HepG2 (cell line): ENCODE measurements around the gene PLXNB2. TPM values are rescaled to one million over a fixed set of nuclear protein-coding genes. Genes with fewer than 3 reads are reported as not detected.

Experiments
- CEBPB ChIP-seq: IDR thresholded peaks from 2 replicates; pipeline ENCODE4 v1.6.1; 2011; ENCODE audit warnings: low read depth, low read length, improper control_type of control experiment, borderline replicate concordance
- EHMT2 ChIP-seq: fragments of 200-600 bp; sonication (generic); IDR thresholded peaks from 2 replicates; pipeline ENCODE4 v1.7.0; 2017; ENCODE audit warnings: antibody characterized with exemption, low read depth, low read length, borderline replicate concordance
- ERF ChIP-seq: IDR thresholded peaks from 2 replicates; pipeline ENCODE4 v1.6.1; 2018; ENCODE audit warnings: missing biosample characterization, missing genetic modification reagents
- FOXM1 ChIP-seq: sonication (generic); formaldehyde crosslinking; IDR thresholded peaks from 2 replicates; pipeline ENCODE4 v1.5.0; 2020; ENCODE audit warnings: missing genetic modification reagents
- FOXO4 ChIP-seq: sonication (generic); formaldehyde crosslinking; conservative IDR thresholded peaks from 2 replicates; pipeline ENCODE4 v1.8.1; 2023; ENCODE audit warnings: missing genetic modification reagents
- HNRNPLL ChIP-seq: fragments of 200-400 bp; formaldehyde crosslinking; IDR thresholded peaks from 2 replicates; pipeline ENCODE4 v1.6.1; 2017; ENCODE audit warnings: mild to moderate bottlenecking, low read depth, low read length; ENCODE audit not compliant: poor library complexity, severe bottlenecking
- JUN ChIP-seq: sonication (generic); formaldehyde crosslinking; IDR thresholded peaks from 2 replicates; pipeline ENCODE4 v1.4.0; 2020; ENCODE audit warnings: mild to moderate bottlenecking, missing genetic modification reagents
- KDM4B ChIP-seq: sonication (generic); formaldehyde crosslinking; IDR thresholded peaks from 2 replicates; pipeline ENCODE4 v1.4.0; 2020; ENCODE audit warnings: missing genetic modification reagents
- MAZ ChIP-seq, 2 experiments: sonication (generic) in 1 of 2; formaldehyde crosslinking in 1 of 2; IDR thresholded peaks; 2 replicates each; pipeline versions ENCODE4 v1.5.0 to v1.6.1; 2012 to 2020; ENCODE audit warnings: low read depth in 2 of 2, mild to moderate bottlenecking in 2 of 2, borderline replicate concordance in 1 of 2, improper control_type of control experiment in 1 of 2, low read length in 1 of 2, missing genetic modification reagents in 1 of 2, moderate library complexity in 1 of 2
- NONO ChIP-seq, 2 experiments: fragments of 450-650 bp in 1 of 2; sonication (generic) in 1 of 2; formaldehyde crosslinking in 1 of 2; IDR thresholded peaks in 1 of 2; conservative IDR thresholded peaks in 1 of 2; 2 replicates each; pipeline versions ENCODE4 v1.6.1 to v1.8.0; 2017 to 2022; ENCODE audit warnings: mild to moderate bottlenecking in 1 of 2, missing genetic modification reagents in 1 of 2, moderate library complexity in 1 of 2
- SALL1 ChIP-seq: sonication (generic); formaldehyde crosslinking; IDR thresholded peaks from 2 replicates; pipeline ENCODE4 v1.8.0; 2022; ENCODE audit warnings: mild to moderate bottlenecking, missing genetic modification reagents
- SRSF4 ChIP-seq: fragments of 200-400 bp; formaldehyde crosslinking; IDR thresholded peaks from one replicate; pipeline ENCODE4 v1.6.1; 2018; ENCODE audit warnings: mild to moderate bottlenecking, low read depth, low read length, moderate library complexity; ENCODE audit not compliant: poor library complexity, severe bottlenecking
- TARDBP ChIP-seq: sonication (generic); formaldehyde crosslinking; IDR thresholded peaks from 2 replicates; pipeline ENCODE4 v1.8.0; 2022; ENCODE audit warnings: mild to moderate bottlenecking, missing genetic modification reagents
- TOPORS ChIP-seq: sonication (generic); formaldehyde crosslinking; IDR thresholded peaks from 2 replicates; pipeline ENCODE4 v1.8.0; 2023; ENCODE audit warnings: mild to moderate bottlenecking, missing genetic modification reagents
- ZNF253 ChIP-seq: sonication (generic); formaldehyde crosslinking; IDR thresholded peaks from 2 replicates; pipeline ENCODE4 v1.8.0; 2022; ENCODE audit warnings: mild to moderate bottlenecking, missing genetic modification reagents, borderline replicate concordance
- ZNF281 ChIP-seq: sonication (generic); formaldehyde crosslinking; IDR thresholded peaks from 2 replicates; pipeline ENCODE4 v1.4.0; 2020; ENCODE audit warnings: missing genetic modification reagents, borderline replicate concordance
- ZNF710 ChIP-seq: sonication (generic); formaldehyde crosslinking; IDR thresholded peaks from 2 replicates; pipeline ENCODE4 v1.5.0; 2020; ENCODE audit warnings: mild to moderate bottlenecking, missing genetic modification reagents, borderline replicate concordance
- ZNF800 ChIP-seq: sonication (generic); formaldehyde crosslinking; IDR thresholded peaks from 2 replicates; pipeline ENCODE4 v1.4.0; 2020; ENCODE audit warnings: missing genetic modification reagents
- polyA plus RNA-seq, 8 experiments: library from polyadenylated mRNA; depleted of rRNA in 3 of 8; stranded (reverse) in 7 of 8; unstranded in 1 of 8; fragments of >200 nt; fragmentation: Illumina TruSeq in 4 of 8; extraction: Trizol in 4 of 8; gene quantifications; 2 replicates each; pipeline versions ENCODE4 v1.2.1 to v1.2.3, GENCODE V29; 2011 to 2016; ENCODE audit warnings: low read depth in 4 of 8, missing spikeins in 1 of 8, mixed read lengths in 1 of 8; ENCODE audit not compliant: insufficient read depth in 1 of 8
- total RNA-seq, 5 experiments: library from RNA; depleted of rRNA; stranded (reverse); fragments of >200 nt; fragmentation: Illumina TruSeq; extraction: Trizol; gene quantifications; 2 replicates each; pipeline ENCODE4 v1.2.3, GENCODE V29; 2016; ENCODE audit warnings: low read depth in 1 of 5

The PLXNB2 gene
- total and polyA plus RNA-seq, 2 of the 13 experiments (the other 11 are each of a cell fraction or from before 2014, with no cell fraction given), result 32.6 to 68.9 TPM

GRCh38 chr22:50339945-50340879 is 32.8 kb upstream of the PLXNB2 start (continued):
- TF ChIP-seq SRSF4 (no peak), SALL1 (CRISPR knock-in tag) (peak; percentile 38; the same call in 1 of the 2 replicates), ERF (no peak), ZNF710 (CRISPR knock-in tag) (no peak), ZNF253 (CRISPR knock-in tag) (no peak), FOXO4 (no peak), JUN (CRISPR knock-in tag) (no peak), HNRNPLL (no peak), FOXM1 (CRISPR knock-in tag) (no peak), CEBPB (0 out of 2 replicates have a peak, but pooled peaks have one; percentile 56), KDM4B (CRISPR knock-in tag) (no peak), ZNF281 (CRISPR knock-in tag) (no peak), ZNF800 (CRISPR knock-in tag) (no peak), MAZ (IDR thresholded peaks at IDR 0.05; ENCODE audit: borderline replicate concordance, low read depth, low read length) (0 out of 2 replicates have a peak, but pooled peaks have one; percentile 26), MAZ (CRISPR knock-in tag; IDR thresholded peaks at IDR 0.05; ENCODE audit: low read depth) (0 out of 2 replicates have a peak, but pooled peaks have one; percentile 23), EHMT2 (no peak), TOPORS (CRISPR knock-in tag) (no peak), NONO (IDR thresholded peaks at IDR 0.05) (0 out of 2 replicates have a peak, but pooled peaks have one; percentile 41), NONO (CRISPR knock-in tag; conservative IDR thresholded peaks at IDR 0.05) (no peak), TARDBP (CRISPR knock-in tag) (0 out of 2 replicates have a peak, but pooled peaks have one; percentile 19)
